GM12872 (cell line): ENCODE data around the gene TAF4.

Experiments used
- TF ChIP-seq, protein P1 (sequence below): IDR thresholded peaks from 3 replicates; pipeline ENCODE4 v1.5.1; 2011; ENCODE audit warnings: low read depth, mild to moderate bottlenecking, low read length, moderate library complexity; ENCODE audit not compliant: insufficient read depth

Gene TAF4

DNA sequence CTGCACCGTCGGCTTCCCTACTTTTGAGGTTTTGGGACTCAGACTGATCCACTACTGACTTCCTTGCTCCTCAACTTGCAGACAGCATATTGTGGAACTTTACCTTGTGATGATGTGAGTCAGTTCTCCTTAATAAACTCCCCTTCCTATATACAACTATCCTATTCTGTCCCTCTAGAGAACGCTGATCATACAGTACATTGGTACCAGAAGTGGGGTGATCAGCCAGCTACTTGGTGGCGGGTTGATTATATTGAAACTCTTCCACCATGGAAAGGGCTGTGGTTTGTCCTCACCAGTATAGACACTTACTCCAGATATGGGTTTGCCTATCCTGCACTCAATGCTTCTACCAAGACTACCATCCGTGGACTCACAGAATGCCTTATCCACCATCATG, 7.6 kb upstream of the TAF4 start:
- TF ChIP-seq, protein P1, sequence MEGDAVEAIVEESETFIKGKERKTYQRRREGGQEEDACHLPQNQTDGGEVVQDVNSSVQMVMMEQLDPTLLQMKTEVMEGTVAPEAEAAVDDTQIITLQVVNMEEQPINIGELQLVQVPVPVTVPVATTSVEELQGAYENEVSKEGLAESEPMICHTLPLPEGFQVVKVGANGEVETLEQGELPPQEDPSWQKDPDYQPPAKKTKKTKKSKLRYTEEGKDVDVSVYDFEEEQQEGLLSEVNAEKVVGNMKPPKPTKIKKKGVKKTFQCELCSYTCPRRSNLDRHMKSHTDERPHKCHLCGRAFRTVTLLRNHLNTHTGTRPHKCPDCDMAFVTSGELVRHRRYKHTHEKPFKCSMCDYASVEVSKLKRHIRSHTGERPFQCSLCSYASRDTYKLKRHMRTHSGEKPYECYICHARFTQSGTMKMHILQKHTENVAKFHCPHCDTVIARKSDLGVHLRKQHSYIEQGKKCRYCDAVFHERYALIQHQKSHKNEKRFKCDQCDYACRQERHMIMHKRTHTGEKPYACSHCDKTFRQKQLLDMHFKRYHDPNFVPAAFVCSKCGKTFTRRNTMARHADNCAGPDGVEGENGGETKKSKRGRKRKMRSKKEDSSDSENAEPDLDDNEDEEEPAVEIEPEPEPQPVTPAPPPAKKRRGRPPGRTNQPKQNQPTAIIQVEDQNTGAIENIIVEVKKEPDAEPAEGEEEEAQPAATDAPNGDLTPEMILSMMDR, result no peak

DNA sequence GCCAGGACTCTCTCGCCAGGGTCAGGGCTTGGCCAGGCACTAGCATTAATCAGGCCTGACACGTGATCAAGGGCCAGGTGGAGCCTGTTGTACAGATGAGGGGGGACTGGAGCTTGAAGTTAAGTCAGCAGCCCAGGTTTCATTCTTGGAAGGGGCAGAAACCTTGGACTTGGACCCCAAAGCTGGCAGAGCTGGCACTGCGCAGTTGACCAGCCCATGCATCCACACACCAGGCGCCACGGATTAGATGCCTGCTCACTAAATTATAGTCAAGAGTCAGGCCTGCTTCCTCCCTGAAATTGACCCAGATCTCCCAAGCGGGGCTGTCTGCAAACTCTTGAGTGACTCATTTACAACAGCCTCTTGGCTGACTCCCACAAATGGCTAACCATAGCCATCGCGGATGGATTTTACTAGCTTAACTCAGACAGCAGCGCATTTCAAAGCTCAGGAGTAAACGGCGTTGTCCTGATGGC, 4.1 kb upstream of the TAF4 start:
- TF ChIP-seq, protein P1, result no peak

GRCh38 chr20:62068997-62069396, 3.3 kb upstream of the TAF4 start:
- TF ChIP-seq, protein P1, result no peak

DNA sequence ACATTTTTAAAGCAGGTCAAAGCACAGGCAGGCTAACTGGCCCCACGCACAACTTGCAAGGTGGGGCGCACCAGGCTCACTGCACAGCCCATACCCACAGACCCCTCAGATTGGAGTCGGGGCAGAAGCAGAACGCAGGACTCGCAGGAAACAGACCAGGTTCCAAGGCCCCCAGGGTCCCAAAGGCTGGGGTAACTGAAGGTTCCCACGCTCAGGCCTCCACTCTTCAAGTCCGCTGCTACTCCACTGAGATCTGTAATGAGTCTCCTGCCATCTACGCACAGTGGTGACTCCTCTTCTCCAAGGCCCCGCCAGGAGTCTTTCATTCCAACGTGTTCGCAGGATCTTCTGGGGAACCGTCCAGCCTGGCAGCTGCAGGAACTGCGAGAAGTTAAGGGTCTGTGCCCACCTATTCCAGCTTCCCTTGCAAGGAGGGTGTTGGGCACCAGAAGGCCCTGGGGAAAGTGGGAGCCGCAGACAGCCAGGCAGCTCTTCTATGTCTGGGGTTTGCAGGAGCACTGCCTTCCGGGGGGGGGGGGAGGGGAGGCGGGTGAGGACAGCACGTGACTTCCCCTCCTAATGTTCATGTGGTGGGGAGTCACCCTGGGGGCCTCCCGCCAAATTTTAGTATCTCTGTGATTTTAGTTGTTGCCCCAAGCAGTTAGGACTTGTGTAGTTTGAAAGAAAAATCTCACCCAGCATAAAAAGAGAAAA, 2.0 kb upstream of the TAF4 start:
- TF ChIP-seq, protein P1, result no peak

- TF ChIP-seq, protein P1, result no peak
These were observed 1.3 kb upstream of the TAF4 start for GRCh38 chr20:62066983-62067433.

DNA sequence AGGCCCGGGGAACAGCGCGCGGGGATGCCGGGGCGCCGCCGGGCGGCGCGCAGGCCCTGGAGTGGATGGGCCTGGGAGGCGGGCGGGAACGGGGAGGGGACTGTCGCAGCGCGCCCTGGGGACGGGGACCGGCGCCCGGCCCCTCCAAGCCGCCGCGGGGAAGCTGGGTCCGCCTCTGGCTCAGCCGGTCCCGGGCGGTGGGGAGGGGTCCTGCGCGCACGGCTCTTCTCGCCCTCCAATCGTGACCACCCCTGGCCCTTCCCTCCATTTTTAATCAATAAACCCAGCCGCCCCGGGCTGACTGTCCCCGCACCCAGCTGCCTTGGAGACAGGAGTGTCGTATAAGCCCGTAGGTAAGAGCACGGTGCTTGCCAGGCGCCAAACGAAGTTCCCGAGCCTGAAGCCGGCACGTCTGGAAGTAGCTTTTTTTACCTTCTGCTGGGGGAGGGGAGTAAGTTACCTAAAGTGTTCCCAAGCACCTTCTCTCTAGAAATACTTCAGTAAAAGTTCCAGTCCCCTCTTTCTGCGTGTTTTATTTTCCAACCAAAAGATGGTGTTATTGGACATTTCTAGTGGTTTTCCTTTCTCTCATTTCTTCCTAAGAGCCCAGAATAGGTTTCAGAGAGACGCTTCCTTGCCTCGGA, 780 bp upstream of the TAF4 start:
- TF ChIP-seq, protein P1, result no peak

GRCh38 chr20:62064770-62065673, 659 bp downstream of the TAF4 start:
- TF ChIP-seq, protein P1, result no peak
